Thyroid gland (tissue), 4 donors: Measurements from ENCODE around the gene ZNF573.
A peak's percentile ranks its signal among the peaks of the same experiment; 100 is the strongest.

Source experiments
- CTCF ChIP-seq, 6 experiments: fragments of 200-600 bp in 3 of 6; fragments of 450-650 bp in 3 of 6; sonication (generic) in 3 of 6; IDR thresholded peaks; one replicate each; pipeline ENCODE4 v1.5.1; 2016 to 2019; ENCODE audit warnings: antibody characterized with exemption in 6 of 6, mild to moderate bottlenecking in 2 of 6, inconsistent platforms in 1 of 6, moderate library complexity in 1 of 6
- POLR2A ChIP-seq, 2 donors: fragments of 450-650 bp; IDR thresholded peaks; one replicate each; pipeline ENCODE4 v1.6.1; 2017; ENCODE audit warnings: antibody characterized with exemption in 2 of 2, mild to moderate bottlenecking in 2 of 2, moderate library complexity in 1 of 2

GRCh38 chr19:37691881-37692504 is 87.4 kb downstream of the ZNF573 start:
- peak in 1 of 2 donors; percentile 55 for TF ChIP-seq POLR2A (IDR thresholded peaks at IDR 0.05)
- TF ChIP-seq CTCF (IDR thresholded peaks at IDR 0.05), result no peak
